A204.1 (cell line): Measurements from ENCODE around the gene CHST1.

Source experiments
- FAIRE-seq: peaks from 2 replicates; lab custom pipeline; 2012; peaks lifted over from hg19 to GRCh38; lab: Jason Lieb, UNC

The CHST1 gene

DNA sequence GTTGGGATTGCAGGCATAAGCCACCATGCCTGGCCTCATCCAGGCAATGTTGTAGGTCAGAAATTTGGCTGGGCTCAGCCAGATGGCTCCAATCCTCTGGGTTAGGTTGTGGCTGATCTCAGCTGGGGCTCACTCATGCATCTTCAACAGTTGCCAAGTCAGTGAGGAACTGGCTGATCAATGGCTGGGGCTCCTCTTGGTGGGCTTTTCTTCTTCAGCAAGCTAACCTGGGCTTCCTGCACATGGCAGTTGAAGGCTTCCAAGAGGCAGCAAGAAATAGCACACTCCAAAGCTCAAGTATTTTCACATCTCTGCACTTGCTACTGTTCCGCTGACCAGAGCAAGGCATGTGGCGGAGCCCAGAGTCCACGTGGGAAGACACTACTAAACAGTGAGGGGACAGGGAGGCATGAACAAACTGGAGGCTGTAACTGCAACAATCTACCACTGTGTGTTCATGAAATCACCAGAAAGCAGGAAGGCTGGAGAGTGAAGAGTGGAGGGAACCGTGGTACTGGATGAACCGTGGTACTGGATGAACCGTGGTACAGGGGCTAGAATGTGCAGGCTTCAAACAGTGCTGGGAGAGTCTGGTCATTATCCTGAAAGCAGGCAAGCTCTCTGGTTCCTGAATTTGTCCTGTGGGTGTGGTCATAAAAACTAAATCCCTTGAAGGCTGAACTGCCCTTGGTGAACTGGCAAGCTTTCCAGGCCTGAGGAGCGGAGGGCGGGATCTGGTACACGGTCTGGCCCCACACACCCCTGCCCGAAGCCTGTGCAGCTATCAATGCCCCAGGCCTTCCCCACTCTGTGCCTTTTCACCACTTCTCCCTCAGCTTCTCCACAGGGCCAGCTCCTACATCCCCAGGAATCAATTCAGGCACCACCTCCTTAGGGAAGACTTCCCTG is 20.2 kb downstream of the CHST1 start:
- no peak for FAIRE-seq

DNA sequence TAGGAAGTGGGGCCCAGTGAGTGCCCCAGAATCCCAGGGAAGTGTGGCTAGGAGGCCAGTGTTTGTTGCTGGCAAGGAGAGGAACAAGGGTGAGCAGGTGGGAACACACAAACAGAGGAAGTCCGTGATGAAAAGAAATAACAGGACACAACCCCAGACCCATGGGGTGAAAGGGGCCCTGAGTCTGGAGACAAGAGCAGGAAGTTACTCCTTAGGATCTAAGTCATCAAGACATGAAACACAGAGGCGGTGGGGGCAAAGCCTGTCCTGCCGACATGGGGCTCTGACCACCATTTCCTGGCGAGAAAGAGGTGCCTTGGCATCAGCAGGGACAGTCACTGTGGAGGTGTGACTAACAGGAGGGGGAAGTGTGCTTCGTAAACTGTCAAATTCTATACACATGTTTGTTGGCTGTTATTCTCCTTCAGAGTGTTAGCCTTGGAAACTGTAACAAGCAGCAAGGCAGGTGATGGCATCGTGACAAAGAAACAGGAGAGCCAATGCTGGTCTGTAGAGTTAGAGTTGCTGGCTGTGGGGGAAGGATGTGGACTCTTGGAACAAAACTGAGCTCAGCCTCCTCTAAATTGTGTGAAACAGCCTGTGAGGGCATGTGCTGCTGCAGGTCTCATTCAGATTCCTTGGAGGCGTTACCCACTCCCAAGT is 21.7 kb downstream of the CHST1 start:
- no peak for FAIRE-seq

DNA sequence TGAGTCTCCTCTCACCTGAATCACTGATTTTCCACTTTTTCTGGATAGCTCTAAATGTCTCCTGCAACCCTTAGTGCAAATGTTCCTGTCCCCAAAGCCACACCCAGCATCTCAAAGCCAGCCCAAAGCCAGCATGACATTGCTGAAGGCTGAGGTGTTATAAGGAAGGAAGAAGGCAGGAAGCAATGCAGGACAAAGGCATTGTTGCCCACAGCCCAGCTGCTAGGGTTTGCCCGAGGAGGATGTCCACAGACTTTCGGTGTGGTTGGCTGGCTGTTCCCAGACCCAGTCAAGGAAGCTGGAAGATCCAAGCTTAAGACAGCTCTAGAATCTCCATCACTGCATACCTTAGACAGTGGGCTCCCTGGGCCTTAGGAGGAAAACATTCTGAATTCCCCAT is 23.5 kb downstream of the CHST1 start:
- FAIRE-seq = no peak

DNA sequence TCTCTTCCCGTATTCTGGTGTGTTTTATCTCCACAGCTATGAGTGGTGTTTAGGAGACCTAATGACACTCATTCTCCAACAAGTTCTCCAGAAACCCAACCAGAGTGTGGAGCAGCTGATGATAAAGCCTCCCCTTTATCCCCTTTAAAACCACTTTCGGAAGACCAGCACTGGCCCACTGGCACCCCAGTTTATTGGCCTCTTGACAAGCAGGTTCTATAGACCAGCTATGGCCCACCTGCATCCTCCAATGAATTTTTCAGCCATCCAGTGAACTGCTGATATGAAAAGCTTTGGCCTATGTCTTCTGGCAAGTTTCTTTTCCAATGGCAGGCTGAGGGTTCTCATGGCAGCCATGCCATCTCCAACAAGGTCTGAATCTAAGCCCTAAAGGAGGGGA is 27.4 kb downstream of the CHST1 start:
- FAIRE-seq = no peak

DNA sequence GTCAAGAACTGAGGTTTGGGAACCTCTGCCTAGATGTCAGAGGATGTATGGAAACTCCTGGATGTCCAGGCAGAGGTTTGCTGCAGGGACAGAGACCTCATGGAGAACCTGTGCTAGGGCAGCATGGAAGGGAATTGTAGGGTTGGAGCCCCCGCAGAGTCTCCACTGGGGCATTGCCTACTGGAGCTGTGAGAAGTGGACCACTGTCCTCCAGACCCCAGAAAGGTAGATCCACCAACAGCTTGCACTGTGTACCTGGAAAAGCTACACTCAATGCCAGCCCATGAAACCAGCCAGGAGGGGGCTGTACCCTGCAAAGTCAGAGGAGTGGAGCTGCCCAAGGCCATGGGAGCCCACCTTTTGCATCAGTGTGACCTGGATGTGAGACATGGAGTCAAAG is 29.5 kb downstream of the CHST1 start:
- FAIRE-seq = no peak

DNA sequence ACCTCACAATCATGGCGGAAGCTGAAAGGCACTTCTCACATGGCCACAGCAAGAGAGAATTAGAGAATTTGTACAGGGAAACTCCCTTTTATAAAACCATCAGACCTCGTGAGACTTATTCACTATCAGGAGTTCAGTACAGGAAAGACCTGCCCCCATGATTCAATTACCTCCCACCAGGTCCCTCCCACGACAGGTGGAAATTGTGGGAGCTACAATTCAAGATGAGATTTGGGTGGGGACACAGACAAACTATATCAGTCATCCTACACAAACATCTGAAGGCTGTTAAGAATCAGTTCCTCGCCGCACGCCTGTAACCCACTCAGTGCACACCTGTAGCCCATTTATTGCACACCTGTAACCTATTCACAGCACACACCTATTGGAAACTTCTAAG is 39.8 kb downstream of the CHST1 start:
- FAIRE-seq = no peak

DNA sequence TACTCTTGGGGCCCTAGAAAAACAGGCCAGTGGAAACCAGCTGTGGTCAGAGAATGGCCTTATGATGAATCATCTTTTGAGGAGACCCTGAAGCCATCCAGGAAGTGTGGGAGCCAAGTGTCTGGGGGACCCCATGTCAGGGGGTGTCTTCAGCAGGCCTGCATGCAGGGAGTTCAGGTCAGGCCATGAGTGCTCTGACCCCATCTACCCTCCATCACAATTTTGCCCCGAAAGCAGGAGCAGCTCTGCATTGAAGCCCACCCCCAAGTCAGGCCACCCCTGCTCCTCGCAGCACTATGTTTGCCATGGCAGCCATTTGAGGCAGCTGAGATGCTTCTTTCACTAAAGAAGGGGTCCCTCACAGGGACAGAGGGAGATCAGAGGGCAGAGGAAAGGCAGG is 41.3 kb downstream of the CHST1 start:
- no peak for FAIRE-seq

DNA sequence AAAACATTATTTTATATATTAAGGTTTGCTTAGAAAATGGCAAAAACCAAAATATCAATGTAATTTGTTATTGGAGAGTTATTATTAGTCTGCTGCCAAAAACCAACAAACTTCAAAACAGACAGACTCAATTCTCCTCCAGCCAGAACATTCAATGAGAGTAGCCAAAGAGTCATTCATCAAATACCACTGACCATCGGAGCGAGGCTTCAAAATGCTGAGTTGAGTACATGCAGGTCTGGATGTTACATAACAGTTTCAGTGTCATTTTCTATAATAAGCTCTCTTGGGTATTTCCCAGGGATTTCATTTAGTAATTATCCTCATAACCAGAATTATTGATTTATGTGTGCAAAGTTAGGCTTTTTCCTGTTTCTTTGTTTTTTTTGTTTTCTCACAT is 42.6 kb downstream of the CHST1 start:
- no peak for FAIRE-seq

DNA sequence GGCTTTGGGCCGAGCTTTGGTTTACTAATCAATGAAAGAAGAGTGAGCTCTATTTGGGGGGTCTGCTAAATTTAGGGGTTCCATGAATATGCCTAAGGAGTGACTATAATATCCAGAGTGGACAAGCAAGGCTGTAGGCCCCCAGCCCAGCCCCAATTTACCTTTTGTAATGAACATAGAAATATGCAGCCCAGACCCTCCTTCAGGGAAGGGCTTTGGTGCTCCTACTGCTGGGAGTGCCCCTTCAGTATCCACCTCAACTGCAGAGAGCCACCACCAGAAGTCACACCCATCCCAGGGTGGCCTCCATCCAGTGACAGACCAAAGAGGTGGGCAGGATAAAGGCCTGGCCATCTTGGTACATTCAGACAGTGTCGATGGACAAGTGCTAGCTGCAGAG is 43.1 kb downstream of the CHST1 start:
- no peak for FAIRE-seq

DNA sequence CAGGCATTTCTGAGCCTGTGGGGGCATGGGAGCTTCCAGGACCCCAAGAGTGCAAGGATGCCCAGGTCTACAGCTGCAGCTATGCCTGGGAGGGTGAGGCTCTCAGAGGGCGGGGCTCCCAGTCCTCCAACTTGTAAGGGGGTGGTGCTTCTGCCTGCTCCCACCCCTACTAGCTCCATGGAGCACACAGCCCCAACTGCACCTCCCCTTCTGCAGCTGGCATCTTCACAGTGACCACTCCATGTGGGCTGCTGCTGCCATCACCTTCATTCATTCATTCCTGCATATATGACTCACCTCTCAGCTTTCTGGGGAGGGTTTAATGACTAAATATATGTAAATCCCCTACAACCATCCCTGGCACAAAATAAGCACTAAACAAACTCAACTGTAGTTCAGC is 43.8 kb downstream of the CHST1 start:
- FAIRE-seq = no peak

DNA sequence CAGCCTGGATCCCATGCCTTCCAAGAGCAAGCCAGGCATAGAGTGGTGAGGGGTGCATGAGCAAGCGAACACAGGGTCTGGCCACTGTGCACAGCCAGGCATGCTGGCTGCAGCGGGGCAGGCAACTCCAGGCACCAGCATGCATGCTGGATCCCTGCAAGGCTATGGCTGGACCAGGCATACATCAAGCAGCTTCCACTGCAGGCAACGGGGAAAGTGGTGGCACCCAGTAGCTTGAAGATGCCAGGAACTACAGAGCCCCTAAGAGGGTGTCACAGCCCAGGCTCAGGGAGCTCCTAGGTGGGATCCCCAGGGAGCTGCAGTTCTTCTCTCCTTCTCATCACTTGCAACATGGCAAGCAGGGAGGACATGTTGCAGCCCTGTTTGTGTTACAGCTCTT is 45.2 kb downstream of the CHST1 start:
- FAIRE-seq = no peak

DNA sequence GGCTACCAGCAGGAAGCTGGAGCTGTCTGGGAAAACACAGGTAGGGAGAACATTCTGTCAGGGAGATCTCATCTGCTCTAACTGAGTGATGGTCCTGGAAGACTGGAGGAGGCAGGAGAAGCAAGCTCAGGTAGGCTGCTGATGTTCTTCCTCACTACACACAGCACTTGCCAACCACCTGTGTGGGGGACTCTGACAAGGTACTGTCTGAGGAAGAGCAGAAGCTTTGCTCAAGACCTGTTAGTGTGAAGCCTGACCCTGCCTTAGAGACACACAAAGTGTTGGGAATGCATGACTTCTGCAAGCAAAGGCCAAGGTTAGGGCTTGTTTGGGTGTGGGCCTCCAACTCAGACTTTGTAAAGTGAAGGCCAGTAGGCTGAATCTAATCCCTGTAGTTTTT is 46.5 kb downstream of the CHST1 start:
- FAIRE-seq = no peak

DNA sequence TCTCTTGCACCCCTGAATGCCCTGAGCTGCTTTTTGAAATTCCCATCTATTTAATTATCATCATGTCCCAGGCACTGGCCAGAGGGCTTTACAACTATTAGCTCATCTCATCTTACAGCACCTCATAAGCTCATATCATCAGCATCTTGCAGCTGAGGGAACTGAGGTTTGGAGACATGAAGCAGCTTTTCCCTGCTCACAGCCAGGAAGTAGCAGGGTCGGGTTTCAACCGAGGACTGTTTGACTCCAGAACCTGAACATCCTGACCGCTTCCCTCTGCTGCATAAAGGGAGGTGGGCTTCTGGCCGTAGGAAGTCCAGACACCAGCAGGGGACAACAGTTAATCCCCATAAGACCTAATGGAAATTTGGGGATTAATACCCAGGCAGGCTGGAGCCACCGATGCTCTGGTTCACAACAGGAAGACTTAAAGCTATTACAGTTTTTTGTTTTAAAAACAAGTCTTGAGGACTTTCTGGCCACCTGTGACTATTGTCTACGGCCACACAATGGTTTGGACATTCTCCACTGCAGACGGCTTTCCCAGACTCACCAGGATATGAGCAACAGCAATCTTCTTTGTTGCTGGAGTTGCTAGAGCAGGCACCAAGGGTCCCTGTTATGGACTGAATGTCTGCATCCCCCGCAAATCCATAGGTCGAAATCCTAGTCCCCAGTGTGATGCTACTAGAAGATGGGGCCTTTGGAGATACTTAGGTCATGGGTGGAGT is 47.4 kb downstream of the CHST1 start:
- FAIRE-seq = no peak

DNA sequence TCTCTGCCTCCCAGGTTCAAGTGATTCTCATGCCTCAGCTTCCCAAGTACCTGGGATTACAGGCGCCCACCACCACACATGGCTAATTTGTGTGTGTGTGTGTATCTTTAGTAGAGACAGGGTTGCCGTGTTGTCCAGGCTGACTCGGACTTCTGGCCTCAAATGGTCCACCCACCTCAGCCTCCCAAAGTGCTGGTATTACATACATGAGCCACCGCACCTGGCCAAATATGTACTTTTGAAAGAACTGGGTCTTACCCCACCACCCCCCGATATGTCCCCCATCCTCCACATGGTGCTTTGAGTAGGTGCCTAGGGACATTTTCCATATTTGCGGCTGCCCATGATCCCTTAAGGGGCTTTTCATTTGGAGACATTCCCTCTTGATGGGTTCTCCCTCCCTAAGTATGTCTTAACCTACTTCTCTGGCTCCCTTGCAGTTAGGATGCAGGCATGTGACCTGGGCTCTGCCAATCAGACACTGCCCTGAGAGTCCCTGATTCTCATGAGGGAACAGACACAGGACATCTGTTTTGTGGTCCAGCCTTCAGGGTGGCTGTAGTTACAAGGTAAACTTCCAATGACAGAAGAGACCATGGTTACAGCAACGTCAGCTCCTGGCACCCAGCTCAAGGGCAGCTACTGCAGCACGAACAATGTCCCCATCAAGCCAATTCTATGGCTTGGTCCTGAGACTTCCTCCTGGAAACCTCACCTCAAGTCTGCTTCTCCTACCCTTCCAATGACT is 48.4 kb downstream of the CHST1 start:
- no peak for FAIRE-seq

DNA sequence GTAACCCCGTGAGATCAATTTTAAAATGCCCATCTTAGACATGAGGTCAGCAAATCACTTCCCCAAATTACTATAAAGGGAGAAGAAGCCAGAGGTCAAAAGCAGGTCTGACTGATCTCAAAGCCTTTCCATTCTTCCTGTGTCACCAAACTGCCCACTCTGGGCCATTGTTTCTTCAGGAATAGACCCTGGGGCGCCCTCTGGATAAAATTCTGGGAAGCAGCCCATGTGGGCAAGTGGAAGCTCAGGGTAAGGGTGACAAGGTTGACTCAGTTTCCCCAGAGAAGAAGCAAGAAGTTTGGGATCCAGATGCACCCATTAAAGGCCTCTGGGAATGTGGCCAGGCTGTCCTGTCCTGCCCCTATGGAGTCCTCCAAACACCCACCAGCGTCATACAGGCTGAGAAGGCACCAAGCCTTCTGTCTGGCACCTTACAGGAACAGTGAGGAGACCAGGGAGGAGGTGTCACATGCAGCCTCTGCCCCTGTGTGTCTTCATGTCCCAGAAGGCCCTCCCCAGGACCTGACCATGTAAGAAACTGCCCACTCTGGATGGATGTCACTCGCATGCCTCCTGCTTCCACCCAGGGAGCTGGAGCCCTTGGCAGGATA is 50.1 kb downstream of the CHST1 start:
- no peak for FAIRE-seq

DNA sequence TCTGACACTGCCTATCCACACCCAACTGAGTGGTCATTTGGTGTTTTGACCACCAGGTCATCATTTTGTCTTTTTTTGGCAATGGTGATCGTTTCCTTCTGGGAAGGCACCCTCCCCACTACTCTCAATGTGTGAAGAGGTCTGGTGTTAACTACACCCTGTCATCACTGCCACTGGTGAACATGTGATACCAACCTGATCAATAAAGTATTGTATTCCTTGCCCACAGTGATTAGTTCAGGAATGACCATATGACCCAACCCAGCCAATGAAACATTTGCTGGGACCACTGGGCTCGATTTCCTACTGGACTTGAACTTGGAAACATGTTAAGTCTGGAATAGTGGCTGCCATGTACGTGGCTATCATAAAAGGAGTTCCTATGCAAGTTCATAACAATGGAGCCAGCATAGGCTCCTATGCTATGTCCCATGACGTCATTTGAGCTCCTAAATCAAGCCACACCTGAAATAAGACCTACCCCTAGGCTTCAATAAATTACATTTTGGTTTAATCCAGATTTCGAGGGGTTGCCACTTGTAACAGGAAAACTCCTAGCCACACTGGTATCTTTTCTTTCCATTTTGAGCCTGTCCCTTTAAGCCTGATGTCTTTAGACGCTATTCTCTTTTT is 51.1 kb downstream of the CHST1 start:
- FAIRE-seq = no peak

DNA sequence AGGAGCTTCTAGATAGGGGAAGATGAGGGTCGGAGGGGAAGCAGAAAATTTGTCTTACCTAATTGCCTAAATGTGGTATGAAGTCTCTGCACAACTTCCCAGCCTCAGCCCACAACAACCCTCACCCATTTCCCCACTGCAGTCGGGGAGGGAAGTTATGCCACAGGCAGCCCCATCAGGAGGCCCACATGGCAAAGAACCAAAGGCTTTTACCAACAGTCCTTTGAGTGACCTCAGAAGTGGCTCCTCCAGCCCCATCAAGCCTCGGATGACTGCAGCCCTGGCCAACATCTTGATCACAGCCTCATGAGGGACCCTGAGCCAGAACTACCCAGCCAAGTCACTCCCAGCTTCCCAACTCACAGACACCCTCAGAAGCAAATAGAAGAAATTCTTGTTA is 54.8 kb downstream of the CHST1 start:
- FAIRE-seq = no peak

DNA sequence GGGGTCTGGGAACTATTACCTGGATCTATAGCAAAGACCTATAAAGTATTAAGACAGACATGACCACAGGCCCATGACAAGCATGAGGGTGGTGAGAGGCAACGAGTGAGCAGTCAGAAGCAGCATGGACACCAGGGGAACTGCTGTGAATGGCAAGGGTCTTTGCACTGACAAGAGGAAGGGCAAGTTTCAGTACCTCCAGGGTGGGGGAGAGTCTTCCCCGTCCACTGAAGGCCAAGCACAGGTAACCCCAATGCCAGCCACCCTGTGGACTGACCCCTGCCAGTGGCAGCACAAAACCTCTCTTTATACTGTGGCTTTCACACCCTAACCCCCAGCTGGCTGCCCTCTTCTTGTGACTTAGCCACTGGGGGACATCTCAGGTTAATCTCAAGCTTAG is 55.5 kb downstream of the CHST1 start:
- no peak for FAIRE-seq

DNA sequence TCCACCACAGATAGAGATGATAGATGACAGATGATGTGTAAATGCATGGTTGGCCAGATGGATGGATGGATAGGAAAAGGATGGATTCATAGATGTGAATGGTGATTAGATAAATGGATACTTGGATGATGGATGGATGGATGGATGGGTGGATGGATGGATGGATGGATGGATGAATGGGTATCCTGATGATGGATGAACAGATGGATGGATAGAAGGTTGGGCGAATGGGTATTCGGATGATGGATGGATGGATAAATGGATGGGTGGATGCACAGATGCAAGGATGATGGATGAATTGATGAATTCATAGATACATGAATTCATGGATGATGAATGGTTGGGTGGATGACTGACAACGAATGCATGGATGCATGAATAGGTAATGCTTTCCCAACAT is 56.1 kb downstream of the CHST1 start:
- no peak for FAIRE-seq

DNA sequence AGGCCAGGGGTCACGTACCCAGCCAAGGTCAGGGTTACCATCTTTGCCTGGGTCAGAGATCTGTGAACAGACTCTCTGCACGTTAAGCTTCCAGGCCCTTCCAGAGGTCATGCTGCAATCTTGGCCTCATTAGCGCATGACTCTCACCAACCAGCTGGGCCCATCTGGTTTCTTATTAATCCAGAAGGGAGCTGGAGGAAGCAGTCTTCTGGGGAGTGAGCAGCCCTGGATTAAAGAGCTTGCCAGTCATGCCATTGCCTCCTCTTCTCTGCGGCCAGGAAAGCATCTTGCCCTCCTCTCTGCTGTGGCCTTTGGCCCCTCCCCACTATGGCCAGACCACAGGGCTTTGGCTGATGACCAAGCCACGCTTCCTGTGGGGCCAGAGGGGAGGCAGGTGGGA is 57.4 kb downstream of the CHST1 start:
- no peak for FAIRE-seq

DNA sequence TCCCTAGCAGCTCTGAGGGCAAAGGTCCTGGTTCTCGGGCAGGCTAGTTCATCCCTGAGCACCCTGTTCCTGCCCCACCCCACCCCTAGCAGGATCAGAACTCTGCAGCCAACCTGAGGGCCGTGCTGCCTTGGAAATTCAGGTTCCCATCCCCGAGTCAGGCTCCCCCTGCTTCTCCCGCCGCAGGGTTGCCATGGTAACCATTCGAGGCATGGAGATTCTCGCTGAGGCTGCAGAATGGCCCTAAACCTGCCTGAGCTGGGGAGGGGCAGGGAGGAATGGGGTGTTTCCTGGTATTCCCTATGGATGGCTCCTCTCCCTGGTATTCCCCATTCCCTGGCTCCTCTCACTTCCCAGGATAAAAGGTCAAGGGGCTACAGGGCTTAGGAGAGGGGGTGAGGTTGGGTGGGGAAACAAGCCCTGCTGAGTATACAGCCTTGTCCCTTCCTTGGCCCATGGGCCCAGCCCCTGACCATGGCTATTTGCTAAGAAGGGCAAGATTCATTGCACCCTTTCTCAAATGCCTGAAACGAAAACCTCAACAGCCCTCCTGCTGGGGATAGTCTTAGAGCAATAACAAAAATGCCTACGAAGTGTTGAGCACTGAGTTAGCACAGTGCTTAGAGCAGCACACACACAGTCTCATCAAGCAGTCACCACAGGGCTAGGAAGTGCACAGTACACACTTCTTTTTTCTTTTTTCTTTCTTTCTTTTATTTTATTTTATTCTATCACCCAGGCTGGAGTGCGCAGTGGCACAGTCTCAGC is 58.7 kb downstream of the CHST1 start:
- FAIRE-seq = no peak
